ENCODE measurements around the gene RHBDD3. TPM values are rescaled to one million over a fixed set of nuclear protein-coding genes. Genes with fewer than 3 reads are reported as not detected.

RHBDD3 gene
- polyA plus RNA-seq (2013, experiment 1 of 2; ENCODE audit: insufficient read length), result 22.2 TPM
- 13.4 TPM for polyA plus RNA-seq (2013, experiment 2 of 2; ENCODE audit: insufficient read length)

GRCh38 chr22:29267858-29268510 is at the start of gene RHBDD3, which contains the start of gene EWSR1:
RHBDD3 (minus strand) TSS chr22:29267981; CDS start chr22:29265626, 2,355 bp downstream.
EWSR1 (plus strand) TSS chr22:29268268; CDS start chr22:29268337, 69 bp downstream.
- peak; percentile 97 for DNase-seq

- no peak for DNase-seq
Measured at GRCh38 chr22:29316141-29316828, 48.5 kb upstream of the RHBDD3 start.

GRCh38 chr22:29315286-29316140 is 47.7 kb upstream of the RHBDD3 start, which contains the start of gene RASL10A:
RASL10A (minus strand) TSS chr22:29315697; CDS start chr22:29315246, 451 bp downstream.
- DNase-seq, result no peak

- no peak for DNase-seq
Measured at GRCh38 chr22:29314537-29315285, 46.9 kb upstream of the RHBDD3 start.

- no peak for DNase-seq
Measured at GRCh38 chr22:29313576-29314466, 46.0 kb upstream of the RHBDD3 start.

- peak; percentile 34 for DNase-seq
Measured at GRCh38 chr22:29313126-29313575, 45.4 kb upstream of the RHBDD3 start.

- DNase-seq, result no peak
Measured at GRCh38 chr22:29312218-29313125, 44.7 kb upstream of the RHBDD3 start.

- DNase-seq, result no peak
Measured at GRCh38 chr22:29311464-29312217, 43.9 kb upstream of the RHBDD3 start.

- DNase-seq, result peak; percentile 96
Measured at GRCh38 chr22:29310863-29311339, 43.1 kb upstream of the RHBDD3 start.

GRCh38 chr22:29310065-29310862 is 42.5 kb upstream of the RHBDD3 start:
- no peak for DNase-seq

GRCh38 chr22:29309332-29310064 is 41.7 kb upstream of the RHBDD3 start:
- DNase-seq, result no peak

- peak; percentile 52 for DNase-seq
Measured at GRCh38 chr22:29308791-29309262, 41.0 kb upstream of the RHBDD3 start.

- DNase-seq, result no peak
Measured at GRCh38 chr22:29308148-29308790, 40.5 kb upstream of the RHBDD3 start.

- no peak for DNase-seq
Measured at GRCh38 chr22:29307596-29308147, 39.9 kb upstream of the RHBDD3 start.

GRCh38 chr22:29306835-29307595 is 39.2 kb upstream of the RHBDD3 start:
- peak; percentile 84 for DNase-seq

All from fibroblast of skin of back (primary cell).